Mammary epithelial cell (primary cell): Measurements from ENCODE around the gene ZNF385B.
A peak's percentile ranks its signal among the peaks of the same experiment; 100 is the strongest.

Experiments used
- CTCF ChIP-seq, 2 donors: IDR thresholded peaks in 1 of 2; conservative IDR thresholded peaks in 1 of 2; 2 replicates each; pipeline ENCODE4 v1.5.1; 2011 to 2012; ENCODE audit warnings: inconsistent platforms in 2 of 2, low read length in 2 of 2, mild to moderate bottlenecking in 2 of 2, control low read depth in 1 of 2, low read depth in 1 of 2; ENCODE audit not compliant: insufficient read depth in 1 of 2; ENCODE audit errors: extremely low read depth in 1 of 2
- EZH2 ChIP-seq: IDR thresholded peaks from 2 replicates; pipeline ENCODE4 v1.6.1; 2012; ENCODE audit warnings: low read length, inconsistent platforms, borderline replicate concordance

- TF ChIP-seq EZH2 (peak; percentile 66), CTCF (conservative IDR thresholded peaks at IDR 0.05 in 1 of 2, IDR thresholded peaks at IDR 0.05 in 1 of 2; ENCODE audit: extremely low read depth in 1 of 2, insufficient read depth in 1 of 2, low read depth in 1 of 2, low read length in 2 of 2) (no peak)
Observed at GRCh38 chr2:179860255-179861026, 971 bp downstream of the ZNF385B start.
